H1 (cell line): Measurements from ENCODE around the gene HINT2. TPM values are rescaled to one million over a fixed set of nuclear protein-coding genes. Genes with fewer than 3 reads are reported as not detected.

Experiments used
- CTCF ChIA-PET: fragments of 300-600 bp; sonication (Branson Sonifier 250); formaldehyde crosslinking; loops from one replicate; lab custom pipeline; 2021; ENCODE audit not compliant: partially characterized antibody; lab: Charles Lee
- POLR2A ChIA-PET: fragments of 300-600 bp; sonication (Branson Sonifier 250); formaldehyde crosslinking; loops from one replicate; lab custom pipeline; 2021; ENCODE audit warnings: inconsistent platforms; ENCODE audit not compliant: partially characterized antibody; lab: Charles Lee
- DNase-seq, 2 experiments: peaks; one replicate each; pipeline versions ENCODE4 v3.0.0 to v3.0.0-alpha.2; 2010 to 2022; ENCODE audit warnings: low spot score in 2 of 2, low read depth in 1 of 2, mixed read lengths in 1 of 2
- FAIRE-seq: peaks from 2 replicates; lab custom pipeline; 2011; peaks lifted over from hg19 to GRCh38; lab: Jason Lieb, UNC
- H2AFZ ChIP-seq: 2 replicates; pipeline ENCODE4 v1.8.1; 2012; ENCODE audit warnings: low read length, inconsistent platforms
- H2AK5ac ChIP-seq: 2 replicates; pipeline ENCODE4 v1.6.1; 2013; ENCODE audit warnings: low read depth, low read length
- H2BK120ac ChIP-seq: replicated peaks from 2 replicates; pipeline ENCODE3; 2013; ENCODE audit warnings: low read depth, low read length, inconsistent platforms
- H2BK12ac ChIP-seq: 2 replicates; pipeline ENCODE4 v1.6.1; 2013; ENCODE audit warnings: low read depth, low read length
- H2BK15ac ChIP-seq: 2 replicates; pipeline ENCODE4 v1.6.1; 2013; ENCODE audit warnings: low read length
- H2BK20ac ChIP-seq: 2 replicates; pipeline ENCODE4 v1.6.1; 2013; ENCODE audit warnings: low read length
- H2BK5ac ChIP-seq: 2 replicates; pipeline ENCODE4 v1.6.1; 2013; ENCODE audit warnings: low read depth, low read length
- H3K14ac ChIP-seq: 2 replicates; pipeline ENCODE4 v1.6.1; 2013; ENCODE audit warnings: inconsistent platforms; ENCODE audit not compliant: insufficient read length
- H3K18ac ChIP-seq: 2 replicates; pipeline ENCODE4 v1.6.1; 2013; ENCODE audit warnings: low read length; ENCODE audit errors: extremely low read depth
- H3K23ac ChIP-seq: 2 replicates; pipeline ENCODE4 v1.6.1; 2013; ENCODE audit warnings: inconsistent platforms; ENCODE audit not compliant: insufficient read length
- H3K23me2 ChIP-seq: 2 replicates; pipeline ENCODE4 v1.6.1; 2013; ENCODE audit warnings: low read depth, low read length
- H3K27ac ChIP-seq: 2 replicates; pipeline ENCODE4 v1.6.1; 2011; ENCODE audit warnings: low read depth, low read length, inconsistent platforms
- H3K27me3 ChIP-seq, 4 experiments: replicated peaks in 1 of 4; 1 replicate in 1 of 4; 2 replicates in 3 of 4; pipeline versions ENCODE4 v1.6.1 to v1.8.1; 2011 to 2013; ENCODE audit warnings: low read length in 3 of 4, mild to moderate bottlenecking in 3 of 4, inconsistent platforms in 2 of 4, mixed read lengths in 2 of 4, moderate library complexity in 1 of 4; ENCODE audit not compliant: control insufficient read depth in 3 of 4, insufficient read depth in 3 of 4; ENCODE audit errors: extremely low read depth in 1 of 4
- H3K36me3 ChIP-seq, 4 experiments: 2 replicates each; pipeline versions ENCODE4 v1.6.1 to v1.8.1; 2011 to 2013; ENCODE audit warnings: mild to moderate bottlenecking in 4 of 4, low read length in 3 of 4, moderate library complexity in 2 of 4, control low read depth in 1 of 4, inconsistent platforms in 1 of 4; ENCODE audit not compliant: insufficient read depth in 4 of 4, control insufficient read depth in 2 of 4
- H3K4ac ChIP-seq: replicated peaks from 2 replicates; pipeline ENCODE3; 2013; ENCODE audit warnings: low read length, low read depth, mixed read lengths, inconsistent platforms; ENCODE audit not compliant: insufficient read length
- H3K4me1 ChIP-seq, 4 experiments: replicated peaks in 1 of 4; 1 replicate in 1 of 4; 2 replicates in 3 of 4; pipeline versions ENCODE4 v1.6.1 to v1.8.1; 2011 to 2013; ENCODE audit warnings: low read length in 3 of 4, inconsistent platforms in 2 of 4, mixed read lengths in 1 of 4; ENCODE audit not compliant: insufficient read depth in 4 of 4, control insufficient read depth in 3 of 4
- H3K4me2 ChIP-seq, 2 experiments: 2 replicates each; pipeline versions ENCODE4 v1.6.1 to v1.8.1; 2011 to 2013; ENCODE audit warnings: low read depth in 2 of 2, low read length in 2 of 2, control low read depth in 1 of 2, inconsistent platforms in 1 of 2, mild to moderate bottlenecking in 1 of 2; ENCODE audit not compliant: insufficient read depth in 1 of 2
- H3K4me3 ChIP-seq, 4 experiments: fragments of 200-600, 300-600 bp in 1 of 4; sonication (generic), shearing (Covaris generic), sonication (Bioruptor Twin) in 1 of 4; 2 replicates each; pipeline versions ENCODE4 v1.5.1 to v1.8.1; 2011 to 2016; ENCODE audit warnings: low read length in 4 of 4, low read depth in 3 of 4, control low read depth in 2 of 4, inconsistent platforms in 2 of 4, mild to moderate bottlenecking in 2 of 4, mixed read lengths in 1 of 4, moderate library complexity in 1 of 4; ENCODE audit not compliant: insufficient read depth in 2 of 4; ENCODE audit errors: extremely low read depth in 1 of 4
- H3K56ac ChIP-seq: replicated peaks from 2 replicates; pipeline ENCODE3; 2013; ENCODE audit warnings: low read depth, mild to moderate bottlenecking, mixed read lengths, low read length, inconsistent platforms; ENCODE audit not compliant: insufficient read length
- H3K79me1 ChIP-seq: 2 replicates; pipeline ENCODE4 v1.6.1; 2013; ENCODE audit warnings: low read depth, low read length, control low read depth
- H3K79me2 ChIP-seq, 2 experiments: 2 replicates each; pipeline versions ENCODE4 v1.6.1 to v1.8.1; 2012 to 2013; ENCODE audit warnings: low read length in 2 of 2, mild to moderate bottlenecking in 2 of 2, inconsistent platforms in 1 of 2; ENCODE audit not compliant: insufficient read depth in 2 of 2, control insufficient read depth in 1 of 2
- H3K9ac ChIP-seq, 4 experiments: replicated peaks in 1 of 4; 1 replicate in 1 of 4; 2 replicates in 3 of 4; pipeline versions ENCODE4 v1.6.1 to v1.8.1; 2011 to 2013; ENCODE audit warnings: low read depth in 3 of 4, low read length in 3 of 4, control low read depth in 2 of 4, mild to moderate bottlenecking in 2 of 4, moderate library complexity in 2 of 4, inconsistent platforms in 1 of 4; ENCODE audit errors: extremely low read depth in 1 of 4
- H3K9me3 ChIP-seq, 2 experiments: 2 replicates each; pipeline versions ENCODE4 v1.6.1 to v1.8.1; 2012 to 2013; ENCODE audit warnings: mild to moderate bottlenecking in 2 of 2, moderate library complexity in 2 of 2, control low read depth in 1 of 2, inconsistent platforms in 1 of 2, low read depth in 1 of 2, low read length in 1 of 2, mixed read lengths in 1 of 2; ENCODE audit not compliant: insufficient read depth in 2 of 2
- H4K20me1 ChIP-seq, 2 experiments: replicated peaks in 1 of 2; 2 replicates each; pipeline versions ENCODE3 to v1.8.1; 2011 to 2013; ENCODE audit warnings: inconsistent platforms in 2 of 2, low read length in 2 of 2, mild to moderate bottlenecking in 1 of 2; ENCODE audit not compliant: insufficient read depth in 2 of 2, control insufficient read depth in 1 of 2
- H4K5ac ChIP-seq: 2 replicates; pipeline ENCODE4 v1.6.1; 2013; ENCODE audit warnings: low read length, low read depth, mixed read lengths, inconsistent platforms; ENCODE audit not compliant: insufficient read length
- H4K8ac ChIP-seq: 2 replicates; pipeline ENCODE4 v1.8.0; 2013; ENCODE audit warnings: mild to moderate bottlenecking, moderate library complexity, low read length, inconsistent platforms; ENCODE audit not compliant: insufficient read depth; ENCODE audit errors: extremely low read depth
- H4K91ac ChIP-seq: replicated peaks from 2 replicates; pipeline ENCODE3; 2013; ENCODE audit warnings: low read length, mixed read lengths, inconsistent platforms; ENCODE audit not compliant: insufficient read length
- CBX8 ChIP-seq: fragments of 300-800, 300-1000 bp; sonication (generic); IDR thresholded peaks from 2 replicates; pipeline ENCODE4 v1.7.1; 2016; ENCODE audit warnings: low read depth, low read length, borderline replicate concordance
- CEBPB ChIP-seq: IDR thresholded peaks from 2 replicates; pipeline ENCODE4 v1.6.1; 2012; ENCODE audit warnings: low read depth, low read length
- HDAC2 ChIP-seq, 2 experiments: fragments of 300-600 bp in 1 of 2; sonication (generic) in 1 of 2; IDR thresholded peaks; 2 replicates each; pipeline ENCODE4 v1.6.1; 2011 to 2012; ENCODE audit warnings: low read depth in 2 of 2, low read length in 2 of 2, mild to moderate bottlenecking in 2 of 2, moderate library complexity in 2 of 2, borderline replicate concordance in 1 of 2, inconsistent platforms in 1 of 2
- KDM1A ChIP-seq: fragments of 200-600, 300-600 bp; sonication (generic); IDR thresholded peaks from 2 replicates; pipeline ENCODE4 v1.7.1; 2016; ENCODE audit warnings: mild to moderate bottlenecking, low read length, borderline replicate concordance
- MAFK ChIP-seq: IDR thresholded peaks from 2 replicates; pipeline ENCODE4 v1.6.1; 2012; ENCODE audit warnings: low read depth, mild to moderate bottlenecking, improper control_type of control experiment, low read length
- NANOG ChIP-seq: IDR thresholded peaks from 2 replicates; pipeline ENCODE4 v1.6.1; 2011; ENCODE audit warnings: low read length, low read depth, mild to moderate bottlenecking, inconsistent platforms; ENCODE audit not compliant: insufficient read depth, poor library complexity, severe bottlenecking
- POLR2A ChIP-seq, 2 experiments: IDR thresholded peaks; 1 replicate in 1 of 2; 2 replicates in 1 of 2; pipeline ENCODE4 v1.6.1; 2011; ENCODE audit warnings: low read depth in 2 of 2, low read length in 2 of 2, mild to moderate bottlenecking in 2 of 2; ENCODE audit errors: control extremely low read depth in 1 of 2
- SUZ12 ChIP-seq: fragments of 200-600 bp; sonication (generic); IDR thresholded peaks from 2 replicates; pipeline ENCODE4 v1.6.1; 2012; ENCODE audit warnings: mild to moderate bottlenecking, inconsistent platforms, low read length, moderate library complexity, mixed read lengths
- TEAD4 ChIP-seq: IDR thresholded peaks from 2 replicates; pipeline ENCODE4 v1.6.1; 2012; ENCODE audit warnings: low read depth, low read length, inconsistent platforms, mixed read lengths
- ZNF274 ChIP-seq: IDR thresholded peaks from 2 replicates; pipeline ENCODE4 v1.7.0; 2012; ENCODE audit warnings: low read length, borderline replicate concordance; ENCODE audit errors: extremely low read depth
- WGBS, 2 experiments: shearing (Covaris generic) in 1 of 2; methylation state at CpG; one replicate each; pipeline versions ENCODE4 v1.1.6 to v1.1.7; 2013 to 2015; ENCODE audit warnings: low lambda C conversion rate in 2 of 2, mixed read lengths in 2 of 2, inconsistent platforms in 1 of 2, low coverage in 1 of 2, missing lambda C conversion rate in 1 of 2; ENCODE audit not compliant: insufficient replicate concordance in 2 of 2, insufficient coverage in 1 of 2, insufficient read length in 1 of 2; ENCODE audit errors: extremely low coverage in 1 of 2, missing lambda C conversion rate in 1 of 2; 5-methylcytosine and 5-hydroxymethylcytosine counted together
- polyA plus RNA-seq, 7 experiments: library from polyadenylated mRNA; depleted of rRNA in 3 of 7; stranded (reverse) in 5 of 7; unstranded in 2 of 7; fragments of >200 nt in 5 of 7; fragments of 200-250 nt in 2 of 7; gene quantifications; 1 replicate in 5 of 7; 2 replicates in 1 of 7; 4 replicates in 1 of 7; pipeline versions ENCODE4 v1.2.1 to v1.2.3, GENCODE V29; 2011 to 2013; ENCODE audit warnings: missing spikeins in 2 of 7, mixed read lengths in 2 of 7
- total RNA-seq: library from RNA; stranded (reverse); fragmentation: NEBNext Ultra II Directional; extraction: Animal tissue kit (Norgen Biotek cat#: 25700); gene quantifications from 2 replicates; pipeline ENCODE4 v1.2.1, GENCODE V29; 2021
- TF ChIP-seq, protein P1 (sequence below), 3 experiments: IDR thresholded peaks; 1 replicate in 2 of 3; 2 replicates in 1 of 3; pipeline versions ENCODE4 v1.5.1 to v1.6.1; 2011; ENCODE audit warnings: low read length in 3 of 3, mild to moderate bottlenecking in 3 of 3, inconsistent platforms in 2 of 3, low read depth in 1 of 3, moderate library complexity in 1 of 3; ENCODE audit not compliant: insufficient read depth in 1 of 3; ENCODE audit errors: control extremely low read depth in 1 of 3

HINT2 gene
- total and polyA plus RNA-seq, 2 of the 8 experiments (the other 6 are each of a cell fraction or from before 2014, with no cell fraction given), result 32.1 to 51.2 TPM

DNA sequence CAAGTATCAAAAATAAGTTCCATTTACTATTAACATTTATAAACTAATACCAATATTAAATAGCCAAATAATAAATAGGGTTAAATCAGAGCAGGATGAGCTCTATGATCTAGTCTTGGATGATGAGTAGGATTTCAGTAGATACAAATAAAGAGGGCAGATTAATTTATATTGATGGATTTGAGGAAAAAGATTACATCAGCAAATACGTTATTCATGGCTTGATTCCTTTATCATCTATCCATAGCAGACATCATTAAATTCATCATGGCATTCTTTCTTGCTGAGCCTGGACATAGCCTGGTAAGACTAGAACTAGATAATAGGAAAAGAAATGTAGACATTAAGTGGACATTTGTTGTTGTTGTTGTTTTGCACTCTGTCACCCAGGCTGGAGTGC lies 47.4 kb downstream of the HINT2 start:
- ChIA-PET CTCF (interaction anchor here (0.6 to 1.4 kb wide), 4 partner anchors 23 to 164 kb away, joined by 3 to 5 read pairs (median 3); no protein-coding TSS in a partner anchor), POLR2A (interaction anchor here (1.2 to 1.4 kb wide), 3 partner anchors 15 to 25 kb away, joined by 3 to 5 read pairs (median 4); no protein-coding TSS in a partner anchor)
- 85% methylated on average over 1 of the region's 1 CpG; no CpG with 5 or more reads in 1 of the 2 experiments for WGBS, 2 experiments
- Histone ChIP-seq H4K20me1 (no peaks in the 10 kb centered on the region), H3K36me3 (no peaks in the 10 kb centered on the region), H3K9ac (no peak overlapping the region), H4K8ac (no peak overlapping the region), H3K23me2 (no peaks in the 10 kb centered on the region), H3K14ac (no peak overlapping the region), H3K79me2 (no peaks in the 10 kb centered on the region), H3K56ac (no peak overlapping the region), H2BK15ac (no peak overlapping the region), H3K4me1 (no peaks in the 10 kb centered on the region), H3K27ac (no peak overlapping the region), H3K18ac (no peak overlapping the region), H2BK120ac (no peak overlapping the region), H3K4ac (no peak overlapping the region), H4K5ac (no peak overlapping the region), H2BK12ac (no peak overlapping the region), H3K79me1 (no peaks in the 10 kb centered on the region), H3K4me2 (no peak overlapping the region), H2BK20ac (no peak overlapping the region), H3K4me3 (no peak overlapping the region), H3K9me3 (no peaks in the 10 kb centered on the region), H3K27me3 (no peaks in the 10 kb centered on the region), H3K23ac (no peak overlapping the region), H2BK5ac (no peak overlapping the region), H2AFZ (no peak overlapping the region), H2AK5ac (no peak overlapping the region), H4K91ac (no peak overlapping the region)
- no peak for FAIRE-seq
- TF ChIP-seq HDAC2 (IDR thresholded peaks at IDR 0.05; ENCODE audit: borderline replicate concordance in 1 of 2, low read depth in 2 of 2, low read length in 2 of 2) (no peak), ZNF274 (no peak), CEBPB (no peak), TEAD4 (no peak), POLR2A (IDR thresholded peaks at IDR 0.05; ENCODE audit: control extremely low read depth in 1 of 2, low read depth in 2 of 2, low read length in 2 of 2) (no peak), KDM1A (no peak), MAFK (no peak), CBX8 (no peak), NANOG (no peak), SUZ12 (no peak)
- TF ChIP-seq, protein P1, sequence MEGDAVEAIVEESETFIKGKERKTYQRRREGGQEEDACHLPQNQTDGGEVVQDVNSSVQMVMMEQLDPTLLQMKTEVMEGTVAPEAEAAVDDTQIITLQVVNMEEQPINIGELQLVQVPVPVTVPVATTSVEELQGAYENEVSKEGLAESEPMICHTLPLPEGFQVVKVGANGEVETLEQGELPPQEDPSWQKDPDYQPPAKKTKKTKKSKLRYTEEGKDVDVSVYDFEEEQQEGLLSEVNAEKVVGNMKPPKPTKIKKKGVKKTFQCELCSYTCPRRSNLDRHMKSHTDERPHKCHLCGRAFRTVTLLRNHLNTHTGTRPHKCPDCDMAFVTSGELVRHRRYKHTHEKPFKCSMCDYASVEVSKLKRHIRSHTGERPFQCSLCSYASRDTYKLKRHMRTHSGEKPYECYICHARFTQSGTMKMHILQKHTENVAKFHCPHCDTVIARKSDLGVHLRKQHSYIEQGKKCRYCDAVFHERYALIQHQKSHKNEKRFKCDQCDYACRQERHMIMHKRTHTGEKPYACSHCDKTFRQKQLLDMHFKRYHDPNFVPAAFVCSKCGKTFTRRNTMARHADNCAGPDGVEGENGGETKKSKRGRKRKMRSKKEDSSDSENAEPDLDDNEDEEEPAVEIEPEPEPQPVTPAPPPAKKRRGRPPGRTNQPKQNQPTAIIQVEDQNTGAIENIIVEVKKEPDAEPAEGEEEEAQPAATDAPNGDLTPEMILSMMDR (IDR thresholded peaks at IDR 0.05; ENCODE audit: control extremely low read depth in 1 of 3, insufficient read depth in 1 of 3, low read depth in 1 of 3, low read length in 3 of 3), result no peak
- DNase-seq, result no peak
